ENCODE results near the gene RYR2. TPM values are rescaled to one million over a fixed set of nuclear protein-coding genes. Genes with fewer than 3 reads are reported as not detected.
"Not testable (repeated sequence)": the region's sequence is repeated elsewhere in the genome, so short reads cannot be mapped to it uniquely, and the experiment has no call there.

The RYR2 gene
- total RNA-seq, 2 donors from 2014 or later = 59.0 to 75.9 TPM

- no peak overlapping the region for H3K27ac ChIP-seq
- H3K4me3 ChIP-seq = no peak overlapping the region
- peaks cover 0 to 7% of the 10 kb centered on the region in 2 donors for H3K4me1 ChIP-seq (ENCODE audit: control insufficient read depth in 1 of 2, low read depth in 2 of 2)
- no peak for ATAC-seq (ENCODE audit: insufficient number of reproducible peaks, low FRiP score, low read depth)
- no peak for DNase-seq (ENCODE audit: low spot score)
- no peaks in the 10 kb centered on the region for H3K27me3 ChIP-seq (replicated peaks; ENCODE audit: insufficient read depth)
- no peaks in the 10 kb centered on the region for H3K36me3 ChIP-seq
- no peak for TF ChIP-seq CTCF (IDR thresholded peaks at IDR 0.05)
- H3K9me3 ChIP-seq = no peaks in the 10 kb centered on the region
Observed at GRCh38 chr1:237119091-237119490, 77.1 kb downstream of the RYR2 start.

GRCh38 chr1:237120683-237121082 is 78.7 kb downstream of the RYR2 start:
- no peaks in the 10 kb centered on the region for H3K9me3 ChIP-seq
- H3K36me3 ChIP-seq = no peaks in the 10 kb centered on the region
- H3K4me3 ChIP-seq = no peak overlapping the region
- DNase-seq (ENCODE audit: low spot score) (no peak), ATAC-seq (ENCODE audit: insufficient number of reproducible peaks, low FRiP score, low read depth) (no peak)
- no peaks in the 10 kb centered on the region for H3K27me3 ChIP-seq (replicated peaks; ENCODE audit: insufficient read depth)
- peaks cover 0 to 7% of the 10 kb centered on the region in 2 donors for H3K4me1 ChIP-seq (ENCODE audit: control insufficient read depth in 1 of 2, low read depth in 2 of 2)
- H3K27ac ChIP-seq = no peak overlapping the region
- no peak for TF ChIP-seq CTCF (IDR thresholded peaks at IDR 0.05)

GRCh38 chr1:237124856-237125462 is 83.0 kb downstream of the RYR2 start:
- DNase-seq (ENCODE audit: low spot score) = no peak
- Histone ChIP-seq H3K4me1 (ENCODE audit: control insufficient read depth in 1 of 2, low read depth in 2 of 2) (peaks cover 0 to 1% of the 10 kb centered on the region in 2 donors), H3K27ac (no peak overlapping the region), H3K4me3 (no peak overlapping the region), H3K9me3 (no peaks in the 10 kb centered on the region), H3K36me3 (no peaks in the 10 kb centered on the region), H3K27me3 (replicated peaks; ENCODE audit: insufficient read depth) (no peaks in the 10 kb centered on the region)
- peak; percentile 39 for TF ChIP-seq CTCF (IDR thresholded peaks at IDR 0.05)
- no peak for ATAC-seq (ENCODE audit: insufficient number of reproducible peaks, low FRiP score, low read depth)

- no peak overlapping the region for H3K4me3 ChIP-seq
- no peak overlapping the region for H3K27ac ChIP-seq
- no peak for TF ChIP-seq CTCF (IDR thresholded peaks at IDR 0.05)
- no peak for ATAC-seq (ENCODE audit: insufficient number of reproducible peaks, low FRiP score, low read depth)
- no peaks in the 10 kb centered on the region for H3K27me3 ChIP-seq (replicated peaks; ENCODE audit: insufficient read depth)
- no peak for DNase-seq (ENCODE audit: low spot score)
- no peaks in the 10 kb centered on the region for H3K4me1 ChIP-seq (ENCODE audit: control insufficient read depth in 1 of 2, low read depth in 2 of 2)
- H3K9me3 ChIP-seq = peaks cover 3% of the 10 kb centered on the region
- no peaks in the 10 kb centered on the region for H3K36me3 ChIP-seq
Observed at GRCh38 chr1:237126180-237126579, 84.2 kb downstream of the RYR2 start.

GRCh38 chr1:237127301-237127700 is 85.3 kb downstream of the RYR2 start:
- H3K27me3 ChIP-seq (replicated peaks; ENCODE audit: insufficient read depth); H3K36me3 ChIP-seq; ATAC-seq (ENCODE audit: insufficient number of reproducible peaks, low FRiP score, low read depth); DNase-seq (ENCODE audit: low spot score); H3K4me1 ChIP-seq (ENCODE audit: control insufficient read depth in 1 of 2, low read depth in 2 of 2); H3K9me3 ChIP-seq; H3K4me3 ChIP-seq; H3K27ac ChIP-seq: not testable (repeated sequence)

- ATAC-seq (ENCODE audit: insufficient number of reproducible peaks, low FRiP score, low read depth) (no peak), DNase-seq (ENCODE audit: low spot score) (no peak)
- H3K4me1 ChIP-seq (ENCODE audit: control insufficient read depth in 1 of 2, low read depth in 2 of 2) = no peaks in the 10 kb centered on the region
- H3K4me3 ChIP-seq = no peak overlapping the region
- peaks cover 10% of the 10 kb centered on the region for H3K9me3 ChIP-seq
- H3K27me3 ChIP-seq (replicated peaks; ENCODE audit: insufficient read depth) = no peaks in the 10 kb centered on the region
- TF ChIP-seq CTCF (IDR thresholded peaks at IDR 0.05) = no peak
- no peak overlapping the region for H3K27ac ChIP-seq
- no peaks in the 10 kb centered on the region for H3K36me3 ChIP-seq
Observed at GRCh38 chr1:237133921-237134320, 91.9 kb downstream of the RYR2 start.
